HepG2 (cell line): ENCODE data around the gene KIF7. TPM values are rescaled to one million over a fixed set of nuclear protein-coding genes. Genes with fewer than 3 reads are reported as not detected.

Source experiments
- HIVEP1 ChIP-seq: sonication (generic); formaldehyde crosslinking; IDR thresholded peaks from 2 replicates; pipeline ENCODE4 v1.4.0; 2020; ENCODE audit warnings: mild to moderate bottlenecking, missing genetic modification reagents
- HNF4A ChIP-seq: sonication (generic); formaldehyde crosslinking; IDR thresholded peaks from 2 replicates; pipeline ENCODE4 v1.4.0; 2020; ENCODE audit warnings: missing genetic modification reagents
- IKZF4 ChIP-seq: sonication (generic); formaldehyde crosslinking; IDR thresholded peaks from 2 replicates; pipeline ENCODE4 v1.5.1; 2020; ENCODE audit warnings: borderline replicate concordance, mild to moderate bottlenecking, low read depth, missing genetic modification reagents; ENCODE audit errors: not compliant biosample characterization
- KAT2B ChIP-seq: fragments of 150-350 bp; IDR thresholded peaks from 2 replicates; pipeline ENCODE4 v1.6.1; 2014; ENCODE audit warnings: low read depth, low read length, borderline replicate concordance
- MIXL1 ChIP-seq: IDR thresholded peaks from 2 replicates; pipeline ENCODE4 v1.6.1; 2016
- REL ChIP-seq: sonication (generic); formaldehyde crosslinking; conservative IDR thresholded peaks from 2 replicates; pipeline ENCODE4 v1.8.0; 2022; ENCODE audit warnings: mild to moderate bottlenecking, missing genetic modification reagents, moderate library complexity
- TSC22D2 ChIP-seq: sonication (generic); formaldehyde crosslinking; IDR thresholded peaks from 2 replicates; pipeline ENCODE4 v1.5.1; 2020; ENCODE audit warnings: missing genetic modification reagents, mild to moderate bottlenecking, borderline replicate concordance
- ZFAT ChIP-seq: sonication (generic); formaldehyde crosslinking; conservative IDR thresholded peaks from 2 replicates; pipeline ENCODE4 v1.8.1; 2023; ENCODE audit warnings: missing genetic modification reagents, inconsistent platforms
- polyA plus RNA-seq, 8 experiments: library from polyadenylated mRNA; depleted of rRNA in 3 of 8; stranded (reverse) in 7 of 8; unstranded in 1 of 8; fragments of >200 nt; fragmentation: Illumina TruSeq in 4 of 8; extraction: Trizol in 4 of 8; gene quantifications; 2 replicates each; pipeline versions ENCODE4 v1.2.1 to v1.2.3, GENCODE V29; 2011 to 2016; ENCODE audit warnings: low read depth in 4 of 8, missing spikeins in 1 of 8, mixed read lengths in 1 of 8; ENCODE audit not compliant: insufficient read depth in 1 of 8
- total RNA-seq, 5 experiments: library from RNA; depleted of rRNA; stranded (reverse); fragments of >200 nt; fragmentation: Illumina TruSeq; extraction: Trizol; gene quantifications; 2 replicates each; pipeline ENCODE4 v1.2.3, GENCODE V29; 2016; ENCODE audit warnings: low read depth in 1 of 5
- TF ChIP-seq, protein P1 (sequence below): sonication (generic); formaldehyde crosslinking; IDR thresholded peaks from 2 replicates; pipeline ENCODE4 v1.4.0; 2020; ENCODE audit warnings: missing genetic modification reagents, borderline replicate concordance
- TF ChIP-seq, protein P2 (sequence below): sonication (generic); formaldehyde crosslinking; IDR thresholded peaks from 2 replicates; pipeline ENCODE4 v1.9.0; 2021; ENCODE audit warnings: missing genetic modification reagents, mild to moderate bottlenecking, borderline replicate concordance
- TF ChIP-seq, protein P3 (sequence below): sonication (generic); formaldehyde crosslinking; IDR thresholded peaks from 2 replicates; pipeline ENCODE4 v1.4.0; 2020; ENCODE audit warnings: missing genetic modification reagents
- TF ChIP-seq, protein P4 (sequence below): sonication (generic); formaldehyde crosslinking; IDR thresholded peaks from 2 replicates; pipeline ENCODE4 v1.5.0; 2020; ENCODE audit warnings: mild to moderate bottlenecking, missing genetic modification reagents, moderate library complexity
- TF ChIP-seq, protein P5 (sequence below): sonication (generic); formaldehyde crosslinking; conservative IDR thresholded peaks from 2 replicates; pipeline ENCODE4 v1.5.0; 2020; ENCODE audit warnings: missing genetic modification reagents
- TF ChIP-seq, protein P6 (sequence below): sonication (generic); formaldehyde crosslinking; conservative IDR thresholded peaks from 2 replicates; pipeline ENCODE4 v1.4.0; 2020; ENCODE audit warnings: missing genetic modification reagents

Gene KIF7
- total and polyA plus RNA-seq, 2 of the 13 experiments (the other 11 are each of a cell fraction or from before 2014, with no cell fraction given) = 1.5 to 6.2 TPM

DNA sequence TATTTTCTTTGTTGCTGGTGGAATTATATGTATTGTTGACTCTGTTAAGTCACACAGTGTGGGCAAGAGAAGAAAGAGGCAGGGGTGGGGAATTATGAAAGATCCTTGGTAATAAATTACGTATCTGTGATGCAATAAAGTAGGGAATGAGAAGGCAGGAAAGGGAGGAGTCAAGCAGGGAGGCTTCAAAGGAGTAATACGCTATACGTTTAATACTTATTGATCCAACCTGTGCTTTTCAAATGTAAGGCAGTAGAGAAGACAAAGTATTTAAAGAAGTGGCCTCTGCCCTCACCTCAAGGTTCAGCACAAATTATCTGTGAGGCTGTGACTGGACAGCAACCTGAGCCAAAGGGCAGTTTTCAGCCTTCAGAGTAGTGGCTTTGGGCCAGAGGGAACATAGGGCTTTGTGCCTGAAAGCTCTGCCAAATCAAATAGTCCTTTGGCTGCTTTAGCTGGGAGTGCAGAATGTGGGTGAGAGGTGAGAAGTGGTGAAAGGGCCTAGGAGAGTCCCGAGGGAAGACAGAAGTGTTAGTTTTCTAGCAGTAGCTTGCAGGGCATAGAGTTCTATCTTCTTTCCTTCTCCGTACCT is 25.1 kb upstream of the KIF7 start (continued):
- TF ChIP-seq, protein P1, sequence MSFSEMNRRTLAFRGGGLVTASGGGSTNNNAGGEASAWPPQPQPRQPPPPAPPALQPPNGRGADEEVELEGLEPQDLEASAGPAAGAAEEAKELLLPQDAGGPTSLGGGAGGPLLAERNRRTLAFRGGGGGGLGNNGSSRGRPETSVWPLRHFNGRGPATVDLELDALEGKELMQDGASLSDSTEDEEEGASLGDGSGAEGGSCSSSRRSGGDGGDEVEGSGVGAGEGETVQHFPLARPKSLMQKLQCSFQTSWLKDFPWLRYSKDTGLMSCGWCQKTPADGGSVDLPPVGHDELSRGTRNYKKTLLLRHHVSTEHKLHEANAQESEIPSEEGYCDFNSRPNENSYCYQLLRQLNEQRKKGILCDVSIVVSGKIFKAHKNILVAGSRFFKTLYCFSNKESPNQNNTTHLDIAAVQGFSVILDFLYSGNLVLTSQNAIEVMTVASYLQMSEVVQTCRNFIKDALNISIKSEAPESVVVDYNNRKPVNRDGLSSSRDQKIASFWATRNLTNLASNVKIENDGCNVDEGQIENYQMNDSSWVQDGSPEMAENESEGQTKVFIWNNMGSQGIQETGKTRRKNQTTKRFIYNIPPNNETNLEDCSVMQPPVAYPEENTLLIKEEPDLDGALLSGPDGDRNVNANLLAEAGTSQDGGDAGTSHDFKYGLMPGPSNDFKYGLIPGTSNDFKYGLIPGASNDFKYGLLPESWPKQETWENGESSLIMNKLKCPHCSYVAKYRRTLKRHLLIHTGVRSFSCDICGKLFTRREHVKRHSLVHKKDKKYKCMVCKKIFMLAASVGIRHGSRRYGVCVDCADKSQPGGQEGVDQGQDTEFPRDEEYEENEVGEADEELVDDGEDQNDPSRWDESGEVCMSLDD (CRISPR knock-in tag) = no peak
- TF ChIP-seq, protein P2, sequence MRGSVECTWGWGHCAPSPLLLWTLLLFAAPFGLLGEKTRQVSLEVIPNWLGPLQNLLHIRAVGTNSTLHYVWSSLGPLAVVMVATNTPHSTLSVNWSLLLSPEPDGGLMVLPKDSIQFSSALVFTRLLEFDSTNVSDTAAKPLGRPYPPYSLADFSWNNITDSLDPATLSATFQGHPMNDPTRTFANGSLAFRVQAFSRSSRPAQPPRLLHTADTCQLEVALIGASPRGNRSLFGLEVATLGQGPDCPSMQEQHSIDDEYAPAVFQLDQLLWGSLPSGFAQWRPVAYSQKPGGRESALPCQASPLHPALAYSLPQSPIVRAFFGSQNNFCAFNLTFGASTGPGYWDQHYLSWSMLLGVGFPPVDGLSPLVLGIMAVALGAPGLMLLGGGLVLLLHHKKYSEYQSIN = no peak
- TF ChIP-seq, protein P3, sequence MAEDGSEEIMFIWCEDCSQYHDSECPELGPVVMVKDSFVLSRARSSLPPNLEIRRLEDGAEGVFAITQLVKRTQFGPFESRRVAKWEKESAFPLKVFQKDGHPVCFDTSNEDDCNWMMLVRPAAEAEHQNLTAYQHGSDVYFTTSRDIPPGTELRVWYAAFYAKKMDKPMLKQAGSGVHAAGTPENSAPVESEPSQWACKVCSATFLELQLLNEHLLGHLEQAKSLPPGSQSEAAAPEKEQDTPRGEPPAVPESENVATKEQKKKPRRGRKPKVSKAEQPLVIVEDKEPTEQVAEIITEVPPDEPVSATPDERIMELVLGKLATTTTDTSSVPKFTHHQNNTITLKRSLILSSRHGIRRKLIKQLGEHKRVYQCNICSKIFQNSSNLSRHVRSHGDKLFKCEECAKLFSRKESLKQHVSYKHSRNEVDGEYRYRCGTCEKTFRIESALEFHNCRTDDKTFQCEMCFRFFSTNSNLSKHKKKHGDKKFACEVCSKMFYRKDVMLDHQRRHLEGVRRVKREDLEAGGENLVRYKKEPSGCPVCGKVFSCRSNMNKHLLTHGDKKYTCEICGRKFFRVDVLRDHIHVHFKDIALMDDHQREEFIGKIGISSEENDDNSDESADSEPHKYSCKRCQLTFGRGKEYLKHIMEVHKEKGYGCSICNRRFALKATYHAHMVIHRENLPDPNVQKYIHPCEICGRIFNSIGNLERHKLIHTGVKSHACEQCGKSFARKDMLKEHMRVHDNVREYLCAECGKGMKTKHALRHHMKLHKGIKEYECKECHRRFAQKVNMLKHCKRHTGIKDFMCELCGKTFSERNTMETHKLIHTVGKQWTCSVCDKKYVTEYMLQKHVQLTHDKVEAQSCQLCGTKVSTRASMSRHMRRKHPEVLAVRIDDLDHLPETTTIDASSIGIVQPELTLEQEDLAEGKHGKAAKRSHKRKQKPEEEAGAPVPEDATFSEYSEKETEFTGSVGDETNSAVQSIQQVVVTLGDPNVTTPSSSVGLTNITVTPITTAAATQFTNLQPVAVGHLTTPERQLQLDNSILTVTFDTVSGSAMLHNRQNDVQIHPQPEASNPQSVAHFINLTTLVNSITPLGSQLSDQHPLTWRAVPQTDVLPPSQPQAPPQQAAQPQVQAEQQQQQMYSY (CRISPR knock-in tag) = no peak
- TF ChIP-seq MIXL1 (CRISPR knock-in tag) = peak; percentile 79
- TF ChIP-seq HIVEP1 = no peak
- no peak for TF ChIP-seq IKZF4
- TF ChIP-seq, protein P4, sequence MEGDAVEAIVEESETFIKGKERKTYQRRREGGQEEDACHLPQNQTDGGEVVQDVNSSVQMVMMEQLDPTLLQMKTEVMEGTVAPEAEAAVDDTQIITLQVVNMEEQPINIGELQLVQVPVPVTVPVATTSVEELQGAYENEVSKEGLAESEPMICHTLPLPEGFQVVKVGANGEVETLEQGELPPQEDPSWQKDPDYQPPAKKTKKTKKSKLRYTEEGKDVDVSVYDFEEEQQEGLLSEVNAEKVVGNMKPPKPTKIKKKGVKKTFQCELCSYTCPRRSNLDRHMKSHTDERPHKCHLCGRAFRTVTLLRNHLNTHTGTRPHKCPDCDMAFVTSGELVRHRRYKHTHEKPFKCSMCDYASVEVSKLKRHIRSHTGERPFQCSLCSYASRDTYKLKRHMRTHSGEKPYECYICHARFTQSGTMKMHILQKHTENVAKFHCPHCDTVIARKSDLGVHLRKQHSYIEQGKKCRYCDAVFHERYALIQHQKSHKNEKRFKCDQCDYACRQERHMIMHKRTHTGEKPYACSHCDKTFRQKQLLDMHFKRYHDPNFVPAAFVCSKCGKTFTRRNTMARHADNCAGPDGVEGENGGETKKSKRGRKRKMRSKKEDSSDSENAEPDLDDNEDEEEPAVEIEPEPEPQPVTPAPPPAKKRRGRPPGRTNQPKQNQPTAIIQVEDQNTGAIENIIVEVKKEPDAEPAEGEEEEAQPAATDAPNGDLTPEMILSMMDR (CRISPR knock-in tag) = no peak
- no peak for TF ChIP-seq KAT2B
- no peak for TF ChIP-seq ZFAT (CRISPR knock-in tag)
- no peak for TF ChIP-seq TSC22D2
- TF ChIP-seq REL = no peak
- TF ChIP-seq, protein P5, sequence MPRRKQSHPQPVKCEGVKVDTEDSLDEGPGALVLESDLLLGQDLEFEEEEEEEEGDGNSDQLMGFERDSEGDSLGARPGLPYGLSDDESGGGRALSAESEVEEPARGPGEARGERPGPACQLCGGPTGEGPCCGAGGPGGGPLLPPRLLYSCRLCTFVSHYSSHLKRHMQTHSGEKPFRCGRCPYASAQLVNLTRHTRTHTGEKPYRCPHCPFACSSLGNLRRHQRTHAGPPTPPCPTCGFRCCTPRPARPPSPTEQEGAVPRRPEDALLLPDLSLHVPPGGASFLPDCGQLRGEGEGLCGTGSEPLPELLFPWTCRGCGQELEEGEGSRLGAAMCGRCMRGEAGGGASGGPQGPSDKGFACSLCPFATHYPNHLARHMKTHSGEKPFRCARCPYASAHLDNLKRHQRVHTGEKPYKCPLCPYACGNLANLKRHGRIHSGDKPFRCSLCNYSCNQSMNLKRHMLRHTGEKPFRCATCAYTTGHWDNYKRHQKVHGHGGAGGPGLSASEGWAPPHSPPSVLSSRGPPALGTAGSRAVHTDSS (CRISPR knock-in tag) = no peak
- TF ChIP-seq, protein P6, sequence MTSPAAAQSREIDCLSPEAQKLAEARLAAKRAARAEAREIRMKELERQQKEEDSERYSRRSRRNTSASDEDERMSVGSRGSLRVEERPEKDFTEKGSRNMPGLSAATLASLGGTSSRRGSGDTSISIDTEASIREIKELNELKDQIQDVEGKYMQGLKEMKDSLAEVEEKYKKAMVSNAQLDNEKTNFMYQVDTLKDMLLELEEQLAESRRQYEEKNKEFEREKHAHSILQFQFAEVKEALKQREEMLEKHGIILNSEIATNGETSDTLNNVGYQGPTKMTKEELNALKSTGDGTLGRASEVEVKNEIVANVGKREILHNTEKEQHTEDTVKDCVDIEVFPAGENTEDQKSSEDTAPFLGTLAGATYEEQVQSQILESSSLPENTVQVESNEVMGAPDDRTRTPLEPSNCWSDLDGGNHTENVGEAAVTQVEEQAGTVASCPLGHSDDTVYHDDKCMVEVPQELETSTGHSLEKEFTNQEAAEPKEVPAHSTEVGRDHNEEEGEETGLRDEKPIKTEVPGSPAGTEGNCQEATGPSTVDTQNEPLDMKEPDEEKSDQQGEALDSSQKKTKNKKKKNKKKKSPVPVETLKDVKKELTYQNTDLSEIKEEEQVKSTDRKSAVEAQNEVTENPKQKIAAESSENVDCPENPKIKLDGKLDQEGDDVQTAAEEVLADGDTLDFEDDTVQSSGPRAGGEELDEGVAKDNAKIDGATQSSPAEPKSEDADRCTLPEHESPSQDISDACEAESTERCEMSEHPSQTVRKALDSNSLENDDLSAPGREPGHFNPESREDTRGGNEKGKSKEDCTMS (CRISPR knock-in tag) = no peak
- peak; percentile 94 for TF ChIP-seq HNF4A (CRISPR knock-in tag)
